Lower leg skin (tissue), 4 donors: ENCODE measurements around the gene CAPS. TPM values are rescaled to one million over a fixed set of nuclear protein-coding genes. Genes with fewer than 3 reads are reported as not detected.

ENCODE experiments used
- DNase-seq, 2 donors: peaks; one replicate each; pipeline ENCODE4 v3.0.0-alpha.2; 2019; ENCODE audit warnings: low spot score in 2 of 2
- H3K4me3 ChIP-seq: fragments of 200-600 bp; sonication (generic); 2 replicates; pipeline ENCODE4 v1.5.1; 2017; ENCODE audit warnings: mild to moderate bottlenecking, low read depth; ENCODE audit not compliant: poor library complexity, severe bottlenecking
- CTCF ChIP-seq, 3 donors: fragments of 450-650 bp; IDR thresholded peaks; one replicate each; pipeline ENCODE4 v1.5.1; 2016; ENCODE audit warnings: antibody characterized with exemption in 3 of 3, mild to moderate bottlenecking in 3 of 3, moderate library complexity in 2 of 3
- POLR2A ChIP-seq, 2 donors: fragments of 450-650 bp; IDR thresholded peaks; one replicate each; pipeline ENCODE4 v1.6.1; 2016 to 2017; ENCODE audit warnings: antibody characterized with exemption in 2 of 2, mild to moderate bottlenecking in 1 of 2, moderate library complexity in 1 of 2
- WGBS, 2 donors: methylation state at CpG; one replicate each; pipeline ENCODE4 v1.1.5; 2018; 5-methylcytosine and 5-hydroxymethylcytosine counted together
- intact Hi-C: fragments of 100-400 bp; cut with DNase I; formaldehyde crosslinking; loops from one replicate; pipeline ENCODE4 v1.15.0; 2023; ENCODE audit warnings: low total_unique reads
- total RNA-seq, 4 donors: library from RNA; depleted of rRNA; stranded (reverse); fragments of >200 nt; gene quantifications; one replicate each; pipeline ENCODE4 v1.1.0, GENCODE V29; 2016

CAPS gene
- total RNA-seq: 10 to 100 TPM in 3 of 4 donors, 1 to 10 TPM in 1; 3.5 to 14.5 (median 11.5) TPM

- H3K4me3 ChIP-seq: no peak within 1 kb of the TSS
- TF ChIP-seq CTCF (IDR thresholded peaks at IDR 0.05): no peak
- TF ChIP-seq POLR2A (IDR thresholded peaks at IDR 0.05): no peak
Observed at GRCh38 chr19:5913739-5914357, at the start of gene CAPS. Gene CAPS (plus strand): TSS chr19:5914254. CDS start chr19:5914407, 153 bp downstream.

DNA sequence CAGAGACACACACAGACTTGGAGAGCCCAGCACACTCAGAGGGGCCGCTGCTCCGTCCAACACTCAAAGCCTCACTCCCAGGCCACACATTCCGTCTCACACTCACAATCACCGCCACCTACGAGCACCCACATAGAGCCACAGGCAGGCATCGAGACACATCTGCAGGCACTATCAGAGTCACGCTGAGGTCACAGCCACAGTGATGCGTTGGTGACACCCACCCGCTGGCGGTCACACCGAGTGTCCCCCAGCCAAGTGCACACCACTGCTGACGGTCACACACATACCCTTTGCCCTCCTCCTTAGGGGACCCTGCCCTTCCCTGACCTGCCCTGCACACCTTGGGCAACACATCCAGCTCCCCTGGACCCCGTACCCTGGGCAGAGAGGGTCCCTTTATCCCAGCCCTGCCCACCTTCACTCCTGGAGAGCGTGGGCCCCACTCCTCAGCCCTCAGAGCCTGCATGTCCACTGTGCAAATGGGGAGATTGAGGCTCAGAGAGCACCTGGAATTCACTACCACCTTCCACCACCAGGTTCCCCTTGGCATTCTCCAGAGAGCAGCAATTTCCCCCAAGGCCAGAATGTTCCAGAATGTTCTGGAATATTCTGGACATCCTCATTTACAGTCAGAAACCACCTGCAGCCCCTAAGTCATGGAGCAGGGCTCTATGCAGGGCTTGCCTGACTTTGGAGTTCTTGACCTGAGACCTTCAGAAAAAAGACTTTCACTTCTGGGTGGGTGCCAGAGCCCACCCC lies 49.1 kb upstream of the CAPS start:
- TF ChIP-seq CTCF (IDR thresholded peaks at IDR 0.05): no peak
- no peak for TF ChIP-seq POLR2A (IDR thresholded peaks at IDR 0.05)
- 85 to 89% methylated on average over 14 of the region's 14 CpGs for WGBS, 2 donors
- DNase-seq: no peak

More at GRCh38 chr19:5913739-5914357, at the start of gene CAPS:
- peak in 1 of 2 donors; percentile 91 for DNase-seq
- WGBS, 2 donors: 69 to 71% methylated on average over 7 to 10 of the region's 10 CpGs
- intact Hi-C loops: no loop called here

DNA sequence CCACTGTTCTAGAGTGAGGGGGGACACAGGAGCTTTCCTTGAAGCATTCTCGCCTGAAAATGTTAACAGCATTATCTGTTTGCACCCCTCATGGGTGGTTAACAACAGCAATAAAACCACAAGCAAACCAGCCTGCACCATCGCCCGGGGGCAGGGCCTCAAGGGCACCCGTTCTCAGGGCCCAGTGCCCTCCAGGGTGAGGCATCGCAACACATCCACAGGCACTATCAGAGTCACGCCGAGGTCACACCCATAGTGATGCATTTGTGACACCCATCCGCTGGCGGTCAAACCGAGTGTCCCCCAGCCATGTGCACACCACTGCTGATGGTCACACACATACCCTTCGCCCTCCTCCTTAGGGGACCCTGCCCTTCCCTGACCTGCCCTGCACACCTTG lies 48.3 kb upstream of the CAPS start:
- no peak overlapping the region for H3K4me3 ChIP-seq
- no peak for DNase-seq
- no peak for TF ChIP-seq POLR2A (IDR thresholded peaks at IDR 0.05)
- no peak for TF ChIP-seq CTCF (IDR thresholded peaks at IDR 0.05)
- WGBS, 2 donors: 87 to 88% methylated on average over 8 to 11 of the region's 11 CpGs
- intact Hi-C loops: no loop called here

More for the DNA sequence above, 49.1 kb upstream of the CAPS start:
- H3K4me3 ChIP-seq: no peak overlapping the region
- intact Hi-C loops: no loop called here

- WGBS, 2 donors: 82 to 91% methylated on average over 28 to 31 of the region's 31 CpGs
- DNase-seq: no peak
- intact Hi-C loops: no loop called here
- TF ChIP-seq CTCF (IDR thresholded peaks at IDR 0.05) (no peak), POLR2A (IDR thresholded peaks at IDR 0.05) (no peak)
- no peak overlapping the region for H3K4me3 ChIP-seq
Observed at GRCh38 chr19:5867201-5868136, 46.6 kb upstream of the CAPS start.

DNA sequence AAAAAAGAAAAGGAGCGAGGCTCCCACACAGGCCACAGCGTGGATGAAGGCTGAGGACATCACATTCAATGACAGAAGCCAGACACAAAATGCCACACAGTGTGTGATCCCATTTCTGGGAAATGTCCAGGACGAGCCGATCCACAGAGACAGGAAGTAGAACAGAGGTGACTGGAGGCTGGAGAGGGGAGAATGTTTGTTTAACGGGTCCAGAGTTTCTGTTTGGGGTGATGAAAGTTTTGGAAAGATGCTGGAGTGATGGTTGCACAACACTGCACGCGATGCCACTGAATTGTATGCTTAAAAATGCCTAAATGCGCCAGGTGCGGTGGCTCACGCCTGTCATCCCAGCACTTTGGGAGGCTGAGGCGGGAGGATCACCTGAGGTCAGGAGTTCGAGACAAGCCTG lies 43.1 kb upstream of the CAPS start:
- DNase-seq: no peak
- no peak overlapping the region for H3K4me3 ChIP-seq
- intact Hi-C loops: no loop called here
- WGBS, 2 donors: 76 to 82% methylated on average over 12 of the region's 12 CpGs
- no peak for TF ChIP-seq POLR2A (IDR thresholded peaks at IDR 0.05)
- peak in 1 of 3 donors; percentile 37 for TF ChIP-seq CTCF (IDR thresholded peaks at IDR 0.05)
